ENCODE results near the gene UBE2E2.

Gene UBE2E2

GRCh38 chr3:23404246-23404645, 201.1 kb downstream of the UBE2E2 start:
- no peak for TF ChIP-seq CTCF (IDR thresholded peaks at IDR 0.05; ENCODE audit: borderline replicate concordance, insufficient read depth, low read depth, low read length)
- no peak overlapping the region for H3K4me3 ChIP-seq (ENCODE audit: low read depth, low read length)

- no peak overlapping the region for H3K4me3 ChIP-seq (ENCODE audit: low read depth, low read length)
- TF ChIP-seq CTCF (IDR thresholded peaks at IDR 0.05; ENCODE audit: borderline replicate concordance, insufficient read depth, low read depth, low read length) = no peak
These were observed 202.0 kb downstream of the UBE2E2 start for GRCh38 chr3:23405081-23405480.

DNA sequence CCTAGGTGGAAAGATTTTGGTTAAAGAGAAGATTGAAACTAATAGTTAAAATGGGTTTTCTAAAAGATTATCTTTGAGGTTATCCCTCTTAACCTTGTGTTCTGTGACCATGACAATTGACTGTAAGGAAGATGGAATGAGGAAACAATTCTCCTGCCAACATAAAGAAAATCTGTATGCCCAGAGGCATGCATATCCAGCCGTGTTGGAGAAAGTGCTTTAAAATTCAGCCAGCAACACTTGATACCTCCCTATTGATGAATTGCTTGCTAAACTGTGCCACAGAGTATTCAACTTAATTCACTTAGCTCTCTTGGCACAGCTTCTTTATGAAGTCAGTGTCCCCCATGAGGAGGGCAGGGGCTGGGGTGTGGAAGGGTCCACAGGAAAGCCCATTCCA, 203.5 kb downstream of the UBE2E2 start:
- no peak overlapping the region for H3K4me3 ChIP-seq (ENCODE audit: low read depth, low read length)
- TF ChIP-seq CTCF (IDR thresholded peaks at IDR 0.05; ENCODE audit: borderline replicate concordance, insufficient read depth, low read depth, low read length) = no peak

- no peak for TF ChIP-seq CTCF (IDR thresholded peaks at IDR 0.05; ENCODE audit: borderline replicate concordance, insufficient read depth, low read depth, low read length)
- H3K4me3 ChIP-seq (ENCODE audit: low read depth, low read length) = no peak overlapping the region
These were observed 214.9 kb downstream of the UBE2E2 start for GRCh38 chr3:23418026-23418425.

- no peak for TF ChIP-seq CTCF (IDR thresholded peaks at IDR 0.05; ENCODE audit: borderline replicate concordance, insufficient read depth, low read depth, low read length)
- H3K4me3 ChIP-seq (ENCODE audit: low read depth, low read length) = peak overlapping the region; percentile 10
These were observed 218.8 kb downstream of the UBE2E2 start for GRCh38 chr3:23421811-23422516.

- no peak for TF ChIP-seq CTCF (IDR thresholded peaks at IDR 0.05; ENCODE audit: borderline replicate concordance, insufficient read depth, low read depth, low read length)
- H3K4me3 ChIP-seq (ENCODE audit: low read depth, low read length) = peak overlapping the region; percentile 10
These were observed 219.4 kb downstream of the UBE2E2 start for GRCh38 chr3:23422517-23422851.

DNA sequence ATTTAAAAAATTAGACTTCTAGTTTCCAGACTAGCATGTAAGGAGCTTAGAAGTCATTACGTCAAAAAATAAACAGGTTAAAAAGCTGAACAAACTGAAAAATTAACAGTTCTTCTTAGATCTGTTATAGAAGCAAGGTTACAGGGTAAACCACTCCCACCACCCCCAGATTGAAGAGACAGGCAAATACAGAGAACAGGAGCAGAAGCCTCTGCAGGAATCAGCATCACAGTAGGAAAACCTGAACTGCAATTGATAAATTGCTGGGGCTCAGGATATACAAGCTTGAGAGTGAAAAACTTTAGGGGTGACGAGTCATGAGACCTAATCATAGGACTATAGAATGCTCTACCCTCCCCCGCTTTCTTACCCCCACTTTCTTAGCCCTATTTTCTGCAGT, 222.3 kb downstream of the UBE2E2 start:
- no peak for TF ChIP-seq CTCF (IDR thresholded peaks at IDR 0.05; ENCODE audit: borderline replicate concordance, insufficient read depth, low read depth, low read length)
- H3K4me3 ChIP-seq (ENCODE audit: low read depth, low read length) = no peak overlapping the region
